Measurements from ENCODE around the gene CELSR2.

CELSR2 gene

DNA sequence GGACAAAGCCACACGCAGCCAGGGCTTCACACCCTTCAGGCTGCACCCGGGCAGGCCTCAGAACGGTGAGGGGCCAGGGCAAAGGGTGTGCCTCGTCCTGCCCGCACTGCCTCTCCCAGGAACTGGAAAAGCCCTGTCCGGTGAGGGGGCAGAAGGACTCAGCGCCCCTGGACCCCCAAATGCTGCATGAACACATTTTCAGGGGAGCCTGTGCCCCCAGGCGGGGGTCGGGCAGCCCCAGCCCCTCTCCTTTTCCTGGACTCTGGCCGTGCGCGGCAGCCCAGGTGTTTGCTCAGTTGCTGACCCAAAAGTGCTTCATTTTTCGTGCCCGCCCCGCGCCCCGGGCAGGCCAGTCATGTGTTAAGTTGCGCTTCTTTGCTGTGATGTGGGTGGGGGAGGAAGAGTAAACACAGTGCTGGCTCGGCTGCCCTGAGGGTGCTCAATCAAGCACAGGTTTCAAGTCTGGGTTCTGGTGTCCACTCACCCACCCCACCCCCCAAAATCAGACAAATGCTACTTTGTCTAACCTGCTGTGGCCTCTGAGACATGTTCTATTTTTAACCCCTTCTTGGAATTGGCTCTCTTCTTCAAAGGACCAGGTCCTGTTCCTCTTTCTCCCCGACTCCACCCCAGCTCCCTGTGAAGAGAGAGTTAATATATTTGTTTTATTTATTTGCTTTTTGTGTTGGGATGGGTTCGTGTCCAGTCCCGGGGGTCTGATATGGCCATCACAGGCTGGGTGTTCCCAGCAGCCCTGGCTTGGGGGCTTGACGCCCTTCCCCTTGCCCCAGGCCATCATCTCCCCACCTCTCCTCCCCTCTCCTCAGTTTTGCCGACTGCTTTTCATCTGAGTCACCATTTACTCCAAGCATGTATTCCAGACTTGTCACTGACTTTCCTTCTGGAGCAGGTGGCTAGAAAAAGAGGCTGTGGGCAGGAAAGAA is 25.5 kb downstream of the CELSR2 start:
- peaks cover 32% of the 10 kb centered on the region for H3K4me1 ChIP-seq (ENCODE audit: control insufficient read depth, insufficient read depth, low read length, poor library complexity, severe bottlenecking)
- H3K36me3 ChIP-seq (ENCODE audit: control insufficient read depth, insufficient read depth, low read length), result peaks cover 21% of the 10 kb centered on the region
- WGBS, 2 experiments (ENCODE audit: insufficient coverage in 2 of 2), result 52 to 54% methylated on average over 9 to 14 of the region's 24 CpGs
- H3K4me3 ChIP-seq (ENCODE audit: extremely low read depth, insufficient read depth, low read length, poor library complexity, severe bottlenecking), result no peak overlapping the region
- no peaks in the 10 kb centered on the region for H3K9me3 ChIP-seq (ENCODE audit: control insufficient read depth, low read length)
- H3K27ac ChIP-seq (ENCODE audit: low read depth, low read length, severe bottlenecking), result peak overlapping the region; percentile 66

DNA sequence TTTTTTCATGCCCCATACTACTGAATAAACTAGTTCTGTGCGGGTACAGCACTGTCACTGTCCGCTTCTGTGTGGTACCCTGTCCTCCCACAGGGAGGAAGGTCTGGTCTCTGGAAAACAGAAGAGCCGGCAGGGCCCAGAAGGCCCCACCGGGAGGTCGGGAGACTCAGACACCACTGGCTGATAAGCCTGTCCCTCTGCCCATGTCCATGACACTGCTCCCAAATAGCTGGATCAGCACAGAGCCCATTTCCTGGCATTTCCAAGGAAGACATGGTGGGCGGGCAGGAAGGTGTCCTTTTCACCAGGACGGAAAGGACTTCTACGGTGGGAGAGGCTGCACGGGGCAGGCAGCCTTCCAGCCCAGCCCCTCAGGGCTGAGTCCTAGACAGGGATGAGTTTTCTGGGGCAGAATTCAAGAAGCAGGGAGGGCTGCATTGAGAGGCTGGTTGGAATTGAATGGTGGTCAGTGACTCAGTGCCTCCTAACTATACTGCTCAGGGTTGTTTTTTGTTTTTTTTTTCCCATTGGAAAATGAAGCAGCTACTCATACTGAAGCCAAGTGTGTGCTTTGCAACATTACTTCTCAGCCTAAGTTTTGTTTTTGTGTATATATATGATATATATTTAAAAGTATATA is 26.5 kb downstream of the CELSR2 start:
- WGBS, 2 experiments (ENCODE audit: insufficient coverage in 2 of 2), result 47 to 65% methylated on average over 7 to 9 of the region's 9 CpGs
- peaks cover 32% of the 10 kb centered on the region for H3K4me1 ChIP-seq (ENCODE audit: control insufficient read depth, insufficient read depth, low read length, poor library complexity, severe bottlenecking)
- H3K36me3 ChIP-seq (ENCODE audit: control insufficient read depth, insufficient read depth, low read length), result peaks cover 32% of the 10 kb centered on the region
- H3K4me3 ChIP-seq (ENCODE audit: extremely low read depth, insufficient read depth, low read length, poor library complexity, severe bottlenecking), result no peak overlapping the region
- H3K27ac ChIP-seq (ENCODE audit: low read depth, low read length, severe bottlenecking), result peak overlapping the region; percentile 66
- no peaks in the 10 kb centered on the region for H3K9me3 ChIP-seq (ENCODE audit: control insufficient read depth, low read length)

DNA sequence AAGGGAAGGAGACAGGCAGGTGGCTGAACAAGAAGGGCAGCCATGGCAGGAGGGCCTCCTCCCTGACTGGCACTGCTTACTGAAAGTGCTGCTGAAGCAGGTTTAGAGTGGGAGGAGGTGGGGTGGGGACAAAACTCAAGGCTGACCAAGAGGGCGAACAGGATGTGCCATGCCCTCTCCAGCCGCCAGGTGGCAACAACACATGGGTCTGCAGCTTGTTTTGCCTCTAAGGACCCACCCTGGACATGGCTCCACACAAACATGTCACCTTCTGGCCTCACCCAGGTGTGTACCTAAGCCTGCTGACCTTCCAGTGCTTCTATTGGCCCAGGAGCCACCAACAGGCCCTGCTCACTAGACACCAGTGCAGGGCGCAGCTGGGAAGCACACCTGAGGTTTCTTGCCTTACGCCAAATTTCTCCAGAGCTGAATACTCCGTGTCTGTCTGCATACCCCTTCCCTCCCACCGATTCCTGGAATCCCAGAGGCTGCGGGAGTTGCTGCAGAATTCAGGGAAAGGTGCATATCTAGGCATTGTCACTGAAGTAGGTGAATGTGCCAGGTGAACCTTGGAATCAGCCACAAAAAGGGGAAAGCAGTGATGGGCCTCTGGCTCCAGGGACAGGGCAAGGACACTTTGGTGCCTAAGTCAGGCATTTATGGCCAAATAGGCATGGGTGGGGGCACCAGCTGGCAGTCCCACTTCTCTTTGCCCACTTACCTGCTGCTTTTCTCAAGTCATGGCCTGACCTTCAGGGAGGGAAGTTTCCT is 28.3 kb downstream of the CELSR2 start:
- Histone ChIP-seq H3K4me1 (ENCODE audit: control insufficient read depth, insufficient read depth, low read length, poor library complexity, severe bottlenecking) (peaks cover 41% of the 10 kb centered on the region), H3K4me3 (ENCODE audit: extremely low read depth, insufficient read depth, low read length, poor library complexity, severe bottlenecking) (no peak overlapping the region), H3K36me3 (ENCODE audit: control insufficient read depth, insufficient read depth, low read length) (peaks cover 42% of the 10 kb centered on the region), H3K9me3 (ENCODE audit: control insufficient read depth, low read length) (no peaks in the 10 kb centered on the region), H3K27ac (ENCODE audit: low read depth, low read length, severe bottlenecking) (no peak overlapping the region)
- WGBS, 2 experiments (ENCODE audit: insufficient coverage in 2 of 2), result 75 to 81% methylated on average over 4 to 6 of the region's 7 CpGs

DNA sequence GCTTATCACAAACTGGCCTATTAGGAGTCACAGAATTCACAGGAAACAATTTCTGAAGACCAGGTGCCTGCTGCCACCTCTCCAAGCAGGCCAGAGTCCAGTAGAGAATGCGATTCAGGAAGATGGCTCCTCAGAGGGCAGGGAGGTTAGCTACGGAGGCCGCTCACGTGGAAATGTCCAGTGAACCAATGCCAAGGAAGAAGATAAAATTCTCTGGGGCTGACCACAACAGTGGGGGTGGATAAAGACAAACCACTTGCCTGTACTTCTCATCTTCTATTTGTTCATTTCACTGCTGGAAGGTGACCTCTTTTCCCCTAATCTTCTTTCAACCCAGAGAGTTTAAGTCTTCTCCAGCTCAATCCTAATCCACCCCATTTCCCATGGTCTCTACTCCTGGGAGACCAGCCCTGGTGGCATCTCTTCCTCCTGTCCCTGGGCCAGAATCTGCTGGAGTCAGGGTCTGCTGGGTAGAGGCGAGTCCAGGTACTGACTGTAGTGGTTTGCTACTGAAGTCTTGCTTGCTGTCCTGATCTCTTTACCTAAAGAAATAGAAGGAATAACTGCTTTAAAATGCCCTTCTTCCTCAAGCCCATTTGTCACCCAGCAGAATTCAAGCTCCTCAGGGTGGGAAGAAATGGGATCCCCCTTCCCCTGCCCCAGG is 30.4 kb downstream of the CELSR2 start:
- H3K4me3 ChIP-seq (ENCODE audit: extremely low read depth, insufficient read depth, low read length, poor library complexity, severe bottlenecking), result no peak overlapping the region
- no peak overlapping the region for H3K27ac ChIP-seq (ENCODE audit: low read depth, low read length, severe bottlenecking)
- no peaks in the 10 kb centered on the region for H3K9me3 ChIP-seq (ENCODE audit: control insufficient read depth, low read length)
- peaks cover 28% of the 10 kb centered on the region for H3K4me1 ChIP-seq (ENCODE audit: control insufficient read depth, insufficient read depth, low read length, poor library complexity, severe bottlenecking)
- 100% methylated on average over 1 to 4 of the region's 5 CpGs for WGBS, 2 experiments (ENCODE audit: insufficient coverage in 2 of 2)
- H3K36me3 ChIP-seq (ENCODE audit: control insufficient read depth, insufficient read depth, low read length), result peaks cover 42% of the 10 kb centered on the region

DNA sequence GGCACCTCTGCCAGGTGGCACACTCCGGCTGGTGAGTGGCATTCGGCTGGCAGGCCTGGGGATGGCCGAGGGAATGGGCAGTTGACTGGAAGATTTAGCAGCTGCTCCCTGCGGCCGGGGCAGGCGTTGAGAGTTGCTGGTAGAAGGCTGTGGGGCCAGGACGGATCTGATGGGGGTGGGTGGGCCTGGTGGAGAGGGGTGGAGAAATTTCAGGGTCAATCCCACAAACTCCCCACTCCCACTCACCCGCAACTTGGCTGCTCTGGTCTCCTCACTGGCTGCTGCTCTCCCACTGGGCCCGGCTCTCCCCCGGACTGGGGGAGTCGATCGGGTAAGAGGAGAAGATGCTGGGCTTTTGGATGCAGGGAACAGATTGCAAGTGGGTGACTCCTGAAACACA is 31.5 kb downstream of the CELSR2 start:
- no peaks in the 10 kb centered on the region for H3K9me3 ChIP-seq (ENCODE audit: control insufficient read depth, low read length)
- WGBS, 2 experiments (ENCODE audit: insufficient coverage in 2 of 2), result 97 to 100% methylated on average over 9 to 10 of the region's 12 CpGs
- no peak overlapping the region for H3K27ac ChIP-seq (ENCODE audit: low read depth, low read length, severe bottlenecking)
- H3K4me3 ChIP-seq (ENCODE audit: extremely low read depth, insufficient read depth, low read length, poor library complexity, severe bottlenecking), result no peak overlapping the region
- peaks cover 42% of the 10 kb centered on the region for H3K36me3 ChIP-seq (ENCODE audit: control insufficient read depth, insufficient read depth, low read length)
- peaks cover 20% of the 10 kb centered on the region for H3K4me1 ChIP-seq (ENCODE audit: control insufficient read depth, insufficient read depth, low read length, poor library complexity, severe bottlenecking)

DNA sequence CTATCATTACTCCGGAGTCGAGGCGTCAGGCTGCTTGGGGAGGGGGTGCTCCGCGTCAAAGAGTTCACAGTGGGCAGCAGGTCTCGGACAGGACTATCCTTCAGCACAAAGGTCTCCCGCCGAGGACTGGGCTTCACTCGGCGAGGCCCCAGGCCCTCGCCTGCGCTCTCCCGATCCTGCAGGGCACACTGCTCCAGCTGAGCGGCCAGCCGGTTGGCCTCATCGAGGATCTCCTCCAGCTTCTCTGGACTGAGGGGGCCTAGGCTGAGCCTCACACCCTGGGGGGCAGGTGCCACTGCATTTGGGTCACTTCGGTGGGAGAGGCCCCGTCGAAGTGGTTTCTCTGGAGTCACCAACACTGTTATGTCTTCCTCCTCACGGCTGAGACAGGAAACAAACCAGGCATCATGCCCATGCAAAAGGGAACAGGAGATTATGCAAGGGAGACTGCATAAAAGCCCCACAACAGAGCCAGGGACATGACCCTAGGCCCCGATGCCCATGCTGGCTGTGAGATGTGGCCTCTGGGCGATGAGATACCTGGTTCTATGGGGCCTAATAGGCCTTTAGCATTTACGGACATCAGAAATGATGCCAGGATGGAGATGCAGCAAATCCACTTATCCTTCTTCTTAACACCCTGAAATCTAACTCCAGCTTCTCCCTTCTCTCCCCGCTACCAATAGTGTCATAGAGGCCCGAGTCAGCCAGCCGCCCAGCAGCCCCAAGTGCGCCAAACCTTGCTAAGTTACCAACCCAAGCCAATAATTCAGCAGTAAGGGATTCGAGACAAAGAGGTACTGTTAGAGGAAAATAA is 32.5 kb downstream of the CELSR2 start:
- Histone ChIP-seq H3K4me3 (ENCODE audit: extremely low read depth, insufficient read depth, low read length, poor library complexity, severe bottlenecking) (peak overlapping the region; percentile 65), H3K36me3 (ENCODE audit: control insufficient read depth, insufficient read depth, low read length) (peaks cover 42% of the 10 kb centered on the region), H3K4me1 (ENCODE audit: control insufficient read depth, insufficient read depth, low read length, poor library complexity, severe bottlenecking) (peaks cover 12% of the 10 kb centered on the region), H3K27ac (ENCODE audit: low read depth, low read length, severe bottlenecking) (no peak overlapping the region), H3K9me3 (ENCODE audit: control insufficient read depth, low read length) (no peaks in the 10 kb centered on the region)
- 77 to 87% methylated on average over 22 to 28 of the region's 28 CpGs for WGBS, 2 experiments (ENCODE audit: insufficient coverage in 2 of 2)

DNA sequence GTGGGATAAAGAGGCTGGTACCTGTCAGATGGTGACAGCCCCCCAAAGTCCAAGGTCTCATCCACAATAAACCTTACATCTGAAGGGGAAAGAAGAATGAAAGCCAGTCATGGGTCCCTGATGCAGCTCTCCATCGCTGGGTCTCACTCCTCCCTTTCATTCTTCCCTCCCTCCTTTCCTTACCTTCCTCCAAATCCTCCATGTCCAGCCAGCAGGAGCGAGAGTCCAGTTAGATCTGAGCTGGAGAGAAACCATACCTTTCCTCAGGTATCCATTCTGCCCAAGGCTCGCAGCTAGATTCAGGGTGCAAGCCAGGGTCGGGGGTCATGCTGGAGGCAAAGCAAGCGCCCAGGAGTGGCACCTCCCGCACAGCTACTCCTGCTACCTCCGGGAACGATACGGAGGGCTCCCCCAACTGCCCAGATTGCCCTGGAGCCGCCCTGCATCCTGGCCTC is 33.2 kb downstream of the CELSR2 start:
- peaks cover 9% of the 10 kb centered on the region for H3K4me1 ChIP-seq (ENCODE audit: control insufficient read depth, insufficient read depth, low read length, poor library complexity, severe bottlenecking)
- peaks cover 42% of the 10 kb centered on the region for H3K36me3 ChIP-seq (ENCODE audit: control insufficient read depth, insufficient read depth, low read length)
- no peak overlapping the region for H3K27ac ChIP-seq (ENCODE audit: low read depth, low read length, severe bottlenecking)
- H3K4me3 ChIP-seq (ENCODE audit: extremely low read depth, insufficient read depth, low read length, poor library complexity, severe bottlenecking), result peak overlapping the region; percentile 65
- 4 to 10% methylated on average over 8 to 10 of the region's 10 CpGs for WGBS, 2 experiments (ENCODE audit: insufficient coverage in 2 of 2)
- H3K9me3 ChIP-seq (ENCODE audit: control insufficient read depth, low read length), result no peaks in the 10 kb centered on the region

DNA sequence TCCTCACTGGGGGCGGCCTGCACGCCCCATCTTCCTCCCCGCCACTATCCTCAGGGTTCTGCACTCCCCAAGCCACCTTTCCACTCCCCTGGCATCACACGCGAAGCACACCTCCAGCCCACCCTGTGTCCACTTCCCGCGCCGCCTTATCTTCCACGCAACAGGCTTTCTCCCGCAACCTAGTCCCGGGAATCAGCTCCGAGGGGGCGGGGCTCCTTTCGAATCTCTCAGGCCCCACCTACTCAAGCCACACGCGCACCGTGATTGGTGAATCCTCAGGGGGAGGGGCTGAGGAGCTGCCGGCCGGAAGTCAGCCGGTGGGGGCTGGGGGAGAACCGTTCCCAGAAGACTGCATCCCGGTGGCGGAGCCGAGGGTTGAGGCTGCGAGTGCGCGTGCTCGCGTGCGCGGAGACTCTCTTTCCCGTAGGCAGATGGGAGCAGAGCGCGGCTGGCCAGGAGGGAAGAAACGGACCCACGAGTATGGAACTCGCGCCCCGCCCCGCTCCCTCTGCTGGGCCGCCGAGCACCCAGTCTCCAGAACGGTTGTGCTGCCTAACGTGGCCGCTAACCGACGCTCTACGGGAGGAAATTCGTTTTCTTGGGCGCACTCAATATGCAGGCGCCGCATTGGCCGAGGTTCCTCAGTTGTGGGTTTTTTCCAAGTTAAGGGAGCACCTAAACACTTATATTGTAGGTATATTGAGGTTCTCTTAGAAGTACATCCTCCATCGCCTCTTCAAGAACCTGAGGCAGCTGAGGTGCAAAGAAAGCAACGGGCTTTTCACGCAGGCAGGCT is 33.8 kb downstream of the CELSR2 start, which contains the start of gene PSRC1:
Gene PSRC1 (minus strand): TSS at position 194 of the 796 bp plus-strand sequence.
- 4 to 5% methylated on average over 29 to 46 of the region's 56 CpGs for WGBS, 2 experiments (ENCODE audit: insufficient coverage in 2 of 2)
- peaks cover 9% of the 10 kb centered on the region for H3K4me1 ChIP-seq (ENCODE audit: control insufficient read depth, insufficient read depth, low read length, poor library complexity, severe bottlenecking)
- H3K4me3 ChIP-seq (ENCODE audit: extremely low read depth, insufficient read depth, low read length, poor library complexity, severe bottlenecking), result peak within 1 kb of the TSS; percentile 65
- peak within 1 kb of the TSS; percentile 69 for H3K27ac ChIP-seq (ENCODE audit: low read depth, low read length, severe bottlenecking)
- peaks cover 37% of the 10 kb centered on the region for H3K36me3 ChIP-seq (ENCODE audit: control insufficient read depth, insufficient read depth, low read length)
- H3K9me3 ChIP-seq (ENCODE audit: control insufficient read depth, low read length), result no peaks in the 10 kb centered on the region

Data from mesodermal cell (in vitro differentiated cells).